Measurements from ENCODE around the gene TUBE1. TPM values are rescaled to one million over a fixed set of nuclear protein-coding genes. Genes with fewer than 3 reads are reported as not detected.

Gene TUBE1
- total and polyA plus RNA-seq, 2 experiments from 2014 or later: 26.3 to 27.7 TPM

GRCh38 chr6:112050429-112050828, 36.9 kb downstream of the TUBE1 start (continued):
- TF ChIP-seq, protein P1, sequence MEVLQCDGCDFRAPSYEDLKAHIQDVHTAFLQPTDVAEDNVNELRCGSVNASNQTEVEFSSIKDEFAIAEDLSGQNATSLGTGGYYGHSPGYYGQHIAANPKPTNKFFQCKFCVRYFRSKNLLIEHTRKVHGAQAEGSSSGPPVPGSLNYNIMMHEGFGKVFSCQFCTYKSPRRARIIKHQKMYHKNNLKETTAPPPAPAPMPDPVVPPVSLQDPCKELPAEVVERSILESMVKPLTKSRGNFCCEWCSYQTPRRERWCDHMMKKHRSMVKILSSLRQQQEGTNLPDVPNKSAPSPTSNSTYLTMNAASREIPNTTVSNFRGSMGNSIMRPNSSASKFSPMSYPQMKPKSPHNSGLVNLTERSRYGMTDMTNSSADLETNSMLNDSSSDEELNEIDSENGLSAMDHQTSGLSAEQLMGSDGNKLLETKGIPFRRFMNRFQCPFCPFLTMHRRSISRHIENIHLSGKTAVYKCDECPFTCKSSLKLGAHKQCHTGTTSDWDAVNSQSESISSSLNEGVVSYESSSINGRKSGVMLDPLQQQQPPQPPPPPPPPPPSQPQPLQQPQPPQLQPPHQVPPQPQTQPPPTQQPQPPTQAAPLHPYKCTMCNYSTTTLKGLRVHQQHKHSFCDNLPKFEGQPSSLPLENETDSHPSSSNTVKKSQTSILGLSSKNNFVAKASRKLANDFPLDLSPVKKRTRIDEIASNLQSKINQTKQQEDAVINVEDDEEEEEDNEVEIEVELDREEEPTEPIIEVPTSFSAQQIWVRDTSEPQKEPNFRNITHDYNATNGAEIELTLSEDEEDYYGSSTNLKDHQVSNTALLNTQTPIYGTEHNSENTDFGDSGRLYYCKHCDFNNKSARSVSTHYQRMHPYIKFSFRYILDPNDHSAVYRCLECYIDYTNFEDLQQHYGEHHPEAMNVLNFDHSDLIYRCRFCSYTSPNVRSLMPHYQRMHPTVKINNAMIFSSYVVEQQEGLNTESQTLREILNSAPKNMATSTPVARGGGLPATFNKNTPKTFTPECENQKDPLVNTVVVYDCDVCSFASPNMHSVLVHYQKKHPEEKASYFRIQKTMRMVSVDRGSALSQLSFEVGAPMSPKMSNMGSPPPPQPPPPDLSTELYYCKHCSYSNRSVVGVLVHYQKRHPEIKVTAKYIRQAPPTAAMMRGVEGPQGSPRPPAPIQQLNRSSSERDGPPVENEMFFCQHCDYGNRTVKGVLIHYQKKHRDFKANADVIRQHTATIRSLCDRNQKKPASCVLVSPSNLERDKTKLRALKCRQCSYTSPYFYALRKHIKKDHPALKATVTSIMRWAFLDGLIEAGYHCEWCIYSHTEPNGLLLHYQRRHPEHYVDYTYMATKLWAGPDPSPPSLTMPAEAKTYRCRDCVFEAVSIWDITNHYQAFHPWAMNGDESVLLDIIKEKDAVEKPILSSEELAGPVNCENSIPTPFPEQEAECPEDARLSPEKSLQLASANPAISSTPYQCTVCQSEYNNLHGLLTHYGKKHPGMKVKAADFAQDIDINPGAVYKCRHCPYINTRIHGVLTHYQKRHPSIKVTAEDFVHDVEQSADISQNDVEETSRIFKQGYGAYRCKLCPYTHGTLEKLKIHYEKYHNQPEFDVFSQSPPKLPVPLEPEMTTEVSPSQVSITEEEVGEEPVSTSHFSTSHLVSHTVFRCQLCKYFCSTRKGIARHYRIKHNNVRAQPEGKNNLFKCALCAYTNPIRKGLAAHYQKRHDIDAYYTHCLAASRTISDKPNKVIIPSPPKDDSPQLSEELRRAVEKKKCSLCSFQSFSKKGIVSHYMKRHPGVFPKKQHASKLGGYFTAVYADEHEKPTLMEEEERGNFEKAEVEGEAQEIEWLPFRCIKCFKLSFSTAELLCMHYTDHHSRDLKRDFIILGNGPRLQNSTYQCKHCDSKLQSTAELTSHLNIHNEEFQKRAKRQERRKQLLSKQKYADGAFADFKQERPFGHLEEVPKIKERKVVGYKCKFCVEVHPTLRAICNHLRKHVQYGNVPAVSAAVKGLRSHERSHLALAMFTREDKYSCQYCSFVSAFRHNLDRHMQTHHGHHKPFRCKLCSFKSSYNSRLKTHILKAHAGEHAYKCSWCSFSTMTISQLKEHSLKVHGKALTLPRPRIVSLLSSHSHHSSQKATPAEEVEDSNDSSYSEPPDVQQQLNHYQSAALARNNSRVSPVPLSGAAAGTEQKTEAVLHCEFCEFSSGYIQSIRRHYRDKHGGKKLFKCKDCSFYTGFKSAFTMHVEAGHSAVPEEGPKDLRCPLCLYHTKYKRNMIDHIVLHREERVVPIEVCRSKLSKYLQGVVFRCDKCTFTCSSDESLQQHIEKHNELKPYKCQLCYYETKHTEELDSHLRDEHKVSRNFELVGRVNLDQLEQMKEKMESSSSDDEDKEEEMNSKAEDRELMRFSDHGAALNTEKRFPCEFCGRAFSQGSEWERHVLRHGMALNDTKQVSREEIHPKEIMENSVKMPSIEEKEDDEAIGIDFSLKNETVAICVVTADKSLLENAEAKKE (CRISPR knock-in tag; IDR thresholded peaks at IDR 0.05): no peak

DNA sequence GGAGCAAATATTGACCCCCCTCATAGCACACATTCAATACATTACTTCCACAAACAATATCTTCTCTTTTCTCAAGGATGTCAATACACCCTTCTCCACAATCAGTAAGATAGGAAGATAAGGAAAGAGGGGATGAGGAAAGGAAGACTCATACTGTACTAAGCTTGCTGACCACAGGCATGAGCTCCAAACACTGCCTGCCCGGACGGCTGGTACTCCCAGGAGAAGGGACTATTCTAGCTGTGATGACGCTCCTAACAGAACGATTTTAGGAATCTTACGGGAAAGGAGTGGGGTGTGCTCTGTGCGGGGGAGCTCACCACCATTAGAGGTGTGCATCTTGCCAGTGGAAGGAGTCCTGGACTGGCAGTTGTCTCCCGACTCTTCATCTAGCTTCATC, 37.3 kb downstream of the TUBE1 start:
- H3K36me3 Mint-ChIP-seq (ENCODE audit: low read depth): no peaks in the 10 kb centered on the region
- TF ChIP-seq ZNF331 (CRISPR knock-in tag; IDR thresholded peaks at IDR 0.05; ENCODE audit: low read depth) (no peak), REST (IDR thresholded peaks at IDR 0.05; ENCODE audit: unreplicated experiment) (no peak), STAT1 (IDR thresholded peaks at IDR 0.05; ENCODE audit: unreplicated experiment) (no peak), EZH2phosphoT487 (IDR thresholded peaks at IDR 0.05; ENCODE audit: unreplicated experiment) (no peak)
- TF ChIP-seq, protein P1 (CRISPR knock-in tag; IDR thresholded peaks at IDR 0.05): no peak

More for the DNA sequence above, 37.3 kb downstream of the TUBE1 start:
- no peaks in the 10 kb centered on the region for H3K9me2 ChIP-seq (ENCODE audit: insufficient read depth)
- no peak for DNase-seq (ENCODE audit: low spot score)
- H2AFZ ChIP-seq: no peak overlapping the region
- H3F3A ChIP-seq (replicated peaks; ENCODE audit: low read depth): no peaks in the 10 kb centered on the region
- no peaks in the 10 kb centered on the region for H3K27me3 ChIP-seq (ENCODE audit: insufficient read depth)
- no peaks in the 10 kb centered on the region for H4K20me1 ChIP-seq (replicated peaks; ENCODE audit: insufficient read depth)
- H3K27ac ChIP-seq (ENCODE audit: low read depth): no peak overlapping the region
- no peaks in the 10 kb centered on the region for H3K4me1 ChIP-seq (ENCODE audit: insufficient read depth)
- H3K4me3 Mint-ChIP-seq: no peak overlapping the region
- no peaks in the 10 kb centered on the region for H3K4me1 Mint-ChIP-seq
- peaks cover 2% of the 10 kb centered on the region for H3K27me3 Mint-ChIP-seq (ENCODE audit: insufficient read depth, low read depth, poor library complexity)
- H3K27ac Mint-ChIP-seq: no peak overlapping the region
- ATAC-seq: no peak
- H3K79me2 ChIP-seq (replicated peaks; ENCODE audit: insufficient read depth): no peaks in the 10 kb centered on the region
- peaks cover 6% of the 10 kb centered on the region; the same call in 1 of the 3 replicates for H3K9me3 Mint-ChIP-seq
- no peak overlapping the region for H3K4me2 ChIP-seq
- no peaks in the 10 kb centered on the region for H3K36me3 ChIP-seq (ENCODE audit: insufficient read depth)
- H3K4me3 ChIP-seq: no peak overlapping the region
